Measurements from ENCODE around the gene PPP1R13B.
A peak's percentile ranks its signal among the peaks of the same experiment; 100 is the strongest.

The PPP1R13B gene

DNA sequence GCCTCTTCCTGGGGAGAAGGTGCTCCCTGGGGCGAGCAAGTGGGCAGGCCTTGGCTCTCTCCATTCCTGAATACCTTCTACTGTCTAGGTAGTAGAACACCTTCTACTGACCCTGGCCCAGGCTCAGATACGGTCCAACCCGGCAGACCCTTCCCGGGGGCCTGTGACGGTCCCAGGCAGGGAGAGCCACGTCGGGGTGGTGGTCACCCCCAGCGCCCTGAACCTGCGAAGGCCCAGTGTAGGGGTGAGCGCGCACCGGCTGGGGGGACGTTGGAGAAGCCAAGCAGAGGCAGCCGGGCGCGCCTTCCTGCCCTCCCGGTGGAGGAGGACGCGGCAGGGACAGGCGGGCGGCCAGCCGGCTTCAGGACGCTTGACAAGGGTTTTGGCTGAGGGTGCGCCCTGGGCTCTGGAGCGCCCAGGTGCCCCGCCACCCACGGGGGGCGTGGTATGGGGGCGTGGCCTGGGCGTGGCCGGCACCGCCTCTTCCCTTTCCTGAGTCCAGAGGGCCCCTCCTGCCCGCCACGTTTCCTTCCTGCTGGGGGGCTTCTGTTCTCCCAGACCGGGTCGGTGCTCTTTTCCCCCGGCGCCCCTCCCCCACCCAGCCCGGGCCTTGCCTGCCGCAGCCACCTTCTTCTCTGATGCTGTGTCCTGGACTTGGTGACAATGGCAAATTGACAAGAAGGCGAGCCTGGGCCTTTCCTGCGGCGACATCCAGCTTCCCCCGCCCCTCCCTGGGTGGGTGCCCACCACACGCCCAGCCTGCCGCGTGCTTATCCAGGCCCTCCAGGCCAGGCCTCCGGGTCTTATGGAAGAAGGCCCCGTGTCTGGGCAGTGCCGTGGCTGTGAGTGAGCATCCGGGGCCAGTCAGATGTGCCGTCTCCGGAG, 24.5 kb upstream of the PPP1R13B start:
- TF ChIP-seq, protein P1, sequence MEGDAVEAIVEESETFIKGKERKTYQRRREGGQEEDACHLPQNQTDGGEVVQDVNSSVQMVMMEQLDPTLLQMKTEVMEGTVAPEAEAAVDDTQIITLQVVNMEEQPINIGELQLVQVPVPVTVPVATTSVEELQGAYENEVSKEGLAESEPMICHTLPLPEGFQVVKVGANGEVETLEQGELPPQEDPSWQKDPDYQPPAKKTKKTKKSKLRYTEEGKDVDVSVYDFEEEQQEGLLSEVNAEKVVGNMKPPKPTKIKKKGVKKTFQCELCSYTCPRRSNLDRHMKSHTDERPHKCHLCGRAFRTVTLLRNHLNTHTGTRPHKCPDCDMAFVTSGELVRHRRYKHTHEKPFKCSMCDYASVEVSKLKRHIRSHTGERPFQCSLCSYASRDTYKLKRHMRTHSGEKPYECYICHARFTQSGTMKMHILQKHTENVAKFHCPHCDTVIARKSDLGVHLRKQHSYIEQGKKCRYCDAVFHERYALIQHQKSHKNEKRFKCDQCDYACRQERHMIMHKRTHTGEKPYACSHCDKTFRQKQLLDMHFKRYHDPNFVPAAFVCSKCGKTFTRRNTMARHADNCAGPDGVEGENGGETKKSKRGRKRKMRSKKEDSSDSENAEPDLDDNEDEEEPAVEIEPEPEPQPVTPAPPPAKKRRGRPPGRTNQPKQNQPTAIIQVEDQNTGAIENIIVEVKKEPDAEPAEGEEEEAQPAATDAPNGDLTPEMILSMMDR (IDR thresholded peaks at IDR 0.05) = no peak
- Histone ChIP-seq H3K4me1 (peaks cover 0 to 18% (median 6%) of the 10 kb centered on the region in 4 donors), H3K4me3 (peak overlapping the region in 1 of 2 donors; percentile 40), H3K27me3 (peaks cover 0 to 13% of the 10 kb centered on the region in 2 donors), H3K9me3 (no peaks in the 10 kb centered on the region), H3K36me3 (no peaks in the 10 kb centered on the region), H3K27ac (no peak overlapping the region)
- intact Hi-C loops (cut with DNase I; ENCODE audit: low total_unique reads) = no loop called here
- no peak for DNase-seq

DNA sequence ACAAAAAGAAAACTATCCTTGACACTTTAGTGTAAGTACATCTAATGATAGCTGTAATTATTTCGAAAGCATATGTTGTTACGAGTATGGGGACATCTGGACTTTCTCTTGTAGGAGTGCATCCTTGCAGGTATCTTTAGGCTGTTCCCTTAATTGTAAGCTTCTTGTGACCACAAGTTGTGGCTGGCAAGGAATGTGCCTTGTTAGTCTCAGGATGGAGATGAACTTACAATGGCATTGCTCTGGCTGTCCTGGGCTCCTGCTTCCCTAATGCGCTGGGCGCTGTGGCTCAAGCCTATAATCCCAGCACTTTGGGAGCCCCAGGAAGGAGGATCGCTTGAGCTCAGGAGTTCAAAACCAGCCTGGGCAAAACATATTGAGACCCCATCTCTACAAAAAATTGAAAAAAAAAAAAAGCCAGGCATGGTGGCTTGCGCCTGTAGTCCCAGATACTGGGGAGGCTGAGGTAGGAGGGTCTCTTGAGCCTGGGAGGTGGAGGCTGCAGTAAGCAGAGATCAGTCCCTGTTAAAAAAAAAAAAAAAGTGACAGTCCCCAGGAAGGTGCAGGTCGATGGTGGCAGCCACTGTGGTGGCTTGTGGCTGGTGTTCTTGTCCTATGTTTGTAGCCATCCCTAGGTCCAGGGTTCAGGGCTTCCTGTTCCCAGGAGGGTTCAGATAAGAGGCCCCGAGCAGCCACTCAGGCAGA, 23.7 kb upstream of the PPP1R13B start:
- Histone ChIP-seq H3K9me3 (no peaks in the 10 kb centered on the region), H3K36me3 (no peaks in the 10 kb centered on the region), H3K4me3 (no peak overlapping the region), H3K27me3 (peaks cover 0 to 13% of the 10 kb centered on the region in 2 donors), H3K4me1 (peaks cover 0 to 18% (median 6%) of the 10 kb centered on the region in 4 donors), H3K27ac (no peak overlapping the region)
- TF ChIP-seq, protein P1 (IDR thresholded peaks at IDR 0.05) = no peak
- no peak for DNase-seq
- intact Hi-C loops (cut with DNase I; ENCODE audit: low total_unique reads) = no loop called here

DNA sequence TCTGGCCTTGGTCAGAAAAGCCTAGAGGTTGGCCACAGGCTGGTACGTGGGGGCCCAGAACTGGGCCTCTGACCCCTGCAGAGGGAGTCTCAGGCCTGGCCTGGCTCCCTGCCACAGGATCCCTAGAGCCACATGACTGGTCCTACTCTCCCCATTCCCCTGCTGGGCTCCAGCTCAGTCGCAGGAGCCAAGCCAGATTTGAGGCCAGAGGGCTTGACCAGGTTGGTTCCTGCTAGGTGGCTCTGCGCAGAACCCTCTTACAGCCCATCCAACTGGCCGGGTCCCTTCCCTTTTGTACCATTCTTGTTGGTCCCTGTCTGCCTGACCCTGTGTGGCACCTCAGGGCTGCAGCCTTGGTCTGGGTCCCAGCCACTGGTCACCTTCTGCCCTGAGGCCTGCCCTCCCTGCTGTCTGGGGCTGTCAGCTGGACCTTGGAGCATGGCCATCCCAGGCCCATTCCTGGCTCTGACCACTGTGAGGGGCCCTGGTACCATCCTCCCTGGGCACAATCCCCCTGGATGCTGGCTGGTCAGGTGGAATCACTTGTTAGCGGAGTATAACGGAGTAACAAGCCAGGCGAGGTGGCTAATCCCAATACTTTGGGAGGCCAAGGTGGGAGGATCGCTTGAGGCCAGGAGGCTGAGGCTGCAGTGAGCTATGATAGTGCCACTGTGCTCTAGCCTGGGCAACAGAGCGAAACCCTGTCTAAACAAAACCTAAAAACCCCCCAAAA, 22.9 kb upstream of the PPP1R13B start:
- TF ChIP-seq, protein P1 (IDR thresholded peaks at IDR 0.05) = no peak
- intact Hi-C loops (cut with DNase I; ENCODE audit: low total_unique reads) = no loop called here
- no peak overlapping the region for H3K27ac ChIP-seq

GRCh38 chr14:103869406-103870143, 22.2 kb upstream of the PPP1R13B start:
- Histone ChIP-seq H3K4me3 (no peak overlapping the region), H3K9me3 (no peaks in the 10 kb centered on the region), H3K27me3 (peaks cover 0 to 13% of the 10 kb centered on the region in 2 donors), H3K36me3 (no peaks in the 10 kb centered on the region), H3K4me1 (peaks cover 0 to 18% (median 6%) of the 10 kb centered on the region in 4 donors), H3K27ac (no peak overlapping the region)
- no peak for DNase-seq
- intact Hi-C loops (cut with DNase I; ENCODE audit: low total_unique reads) = no loop called here
- TF ChIP-seq, protein P1 (IDR thresholded peaks at IDR 0.05) = no peak

More for the DNA sequence above, 22.9 kb upstream of the PPP1R13B start:
- H3K4me1 ChIP-seq = peaks cover 0 to 18% (median 6%) of the 10 kb centered on the region in 4 donors
- H3K36me3 ChIP-seq = no peaks in the 10 kb centered on the region
- H3K9me3 ChIP-seq = no peaks in the 10 kb centered on the region
- no peak overlapping the region for H3K4me3 ChIP-seq
- no peak for DNase-seq
- peaks cover 0 to 13% of the 10 kb centered on the region in 2 donors for H3K27me3 ChIP-seq

Measured in tibial artery (tissue), 4 donors.